Measurements from ENCODE around the gene TMEM271.

TMEM271 gene

DNA sequence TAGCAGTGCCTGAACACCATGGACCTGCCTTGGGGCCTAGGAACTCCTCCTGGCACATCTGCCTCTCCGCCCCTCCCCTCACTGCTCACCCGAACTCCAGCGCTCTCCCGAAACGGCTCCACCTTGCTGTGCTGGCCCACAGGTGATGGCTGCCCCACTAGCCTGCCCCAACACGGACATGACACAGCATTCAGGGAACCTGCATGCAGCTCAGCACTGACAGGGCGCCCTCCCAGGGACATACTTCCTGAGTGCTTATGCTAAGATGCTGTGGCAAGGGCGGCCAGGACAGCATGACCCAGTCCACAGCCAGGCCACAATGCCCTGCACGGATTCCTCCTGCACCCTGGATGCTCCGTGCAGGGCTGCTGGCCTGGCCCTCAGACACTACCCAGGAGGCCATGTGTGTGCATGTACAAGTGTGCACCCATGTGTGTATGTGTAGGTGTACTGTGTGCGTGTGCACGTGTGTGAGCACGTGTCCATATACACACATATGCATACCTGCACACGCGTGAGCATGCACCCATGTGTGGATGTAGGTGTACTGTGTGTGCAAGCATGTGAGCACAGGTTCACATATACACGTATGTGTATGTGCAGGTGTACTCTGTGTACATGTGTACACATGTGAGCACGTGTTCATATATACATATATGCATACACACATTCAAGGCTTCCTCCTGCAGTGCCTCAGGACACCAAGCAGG is 6.0 kb downstream of the TMEM271 start:
- Histone ChIP-seq H3K79me1 (replicated peaks; ENCODE audit: low read length, poor library complexity, severe bottlenecking) (no peaks in the 10 kb centered on the region), H3K23ac (ENCODE audit: low read length in 2 of 2) (no peak overlapping the region), H2BK5ac (ENCODE audit: low read depth, low read length, poor library complexity, severe bottlenecking) (no peak overlapping the region), H3K9ac (ENCODE audit: low read length) (no peak overlapping the region), H4K8ac (ENCODE audit: low read length) (no peak overlapping the region), H3K36me3 (ENCODE audit: control insufficient read depth in 1 of 2, insufficient read depth in 2 of 2, low read depth in 1 of 2, low read length in 2 of 2) (no peaks in the 10 kb centered on the region), H2AFZ (ENCODE audit: low read depth, low read length) (no peak overlapping the region), H3K4me1 (ENCODE audit: control insufficient read depth, insufficient read depth, low read depth, low read length) (peaks cover 5% of the 10 kb centered on the region), H3K4ac (ENCODE audit: low read depth in 1 of 2, low read length in 2 of 2) (no peak overlapping the region), H2AK5ac (ENCODE audit: low read length, severe bottlenecking) (no peak overlapping the region), H2BK120ac (ENCODE audit: low read depth, low read length) (no peak overlapping the region), H4K91ac (ENCODE audit: low read length) (no peak overlapping the region), H3K4me2 (ENCODE audit: low read length, poor library complexity, severe bottlenecking) (no peak overlapping the region), H3K14ac (ENCODE audit: low read length in 2 of 2) (no peak overlapping the region), H2BK15ac (ENCODE audit: low read depth, poor library complexity, severe bottlenecking) (no peak overlapping the region), H2BK12ac (ENCODE audit: low read length in 2 of 2) (no peak overlapping the region), H3K27me3 (ENCODE audit: control insufficient read depth in 1 of 2, insufficient read depth in 1 of 2, low read length in 2 of 2) (peaks cover 43 to 62% of the 10 kb centered on the region in 2 experiments), H3K27ac (ENCODE audit: low read length, poor library complexity, severe bottlenecking) (no peak overlapping the region), H3K9me3 (ENCODE audit: control insufficient read depth, low read length) (no peaks in the 10 kb centered on the region), H3K4me3 (ENCODE audit: insufficient read depth in 1 of 2, low read depth in 1 of 2, low read length in 2 of 2) (no peak overlapping the region), H3K18ac (ENCODE audit: low read depth in 1 of 2, low read length in 2 of 2) (no peak overlapping the region)
- DNase-seq, result no peak
- WGBS, result 77% methylated on average over 15 of the region's 17 CpGs

DNA sequence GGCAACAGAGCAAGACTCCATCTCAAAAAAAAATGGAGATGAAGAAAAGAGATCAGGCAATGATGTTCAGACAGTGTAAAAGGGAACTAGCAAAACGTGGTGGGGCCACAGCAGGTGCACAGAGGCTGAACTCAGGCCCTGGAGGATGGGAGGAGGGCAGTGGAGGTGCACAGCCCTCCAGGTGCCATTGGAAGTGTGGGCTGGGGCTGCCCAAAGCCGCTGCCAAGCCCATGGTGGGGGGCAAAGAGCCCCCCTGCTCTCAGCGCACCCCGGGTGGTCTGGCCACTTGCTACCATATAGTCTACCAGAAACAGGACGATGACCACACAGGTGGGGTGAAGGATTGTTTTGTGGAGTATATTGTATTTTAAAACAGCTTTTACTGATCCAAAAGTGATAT is 7.1 kb downstream of the TMEM271 start:
- H3K79me1 ChIP-seq (replicated peaks; ENCODE audit: low read length, poor library complexity, severe bottlenecking), result no peaks in the 10 kb centered on the region
- no peak overlapping the region for H3K27ac ChIP-seq (ENCODE audit: low read length, poor library complexity, severe bottlenecking)
- H3K14ac ChIP-seq (ENCODE audit: low read length in 2 of 2), result no peak overlapping the region
- no peak overlapping the region for H3K4ac ChIP-seq (ENCODE audit: low read depth in 1 of 2, low read length in 2 of 2)
- no peak overlapping the region for H3K9ac ChIP-seq (ENCODE audit: low read length)
- peaks cover 36 to 52% of the 10 kb centered on the region in 2 experiments for H3K27me3 ChIP-seq (ENCODE audit: control insufficient read depth in 1 of 2, insufficient read depth in 1 of 2, low read length in 2 of 2)
- no peak overlapping the region for H3K18ac ChIP-seq (ENCODE audit: low read depth in 1 of 2, low read length in 2 of 2)
- H3K4me3 ChIP-seq (ENCODE audit: insufficient read depth in 1 of 2, low read depth in 1 of 2, low read length in 2 of 2), result no peak overlapping the region
- H3K23ac ChIP-seq (ENCODE audit: low read length in 2 of 2), result no peak overlapping the region
- H4K8ac ChIP-seq (ENCODE audit: low read length), result no peak overlapping the region
- H4K91ac ChIP-seq (ENCODE audit: low read length), result no peak overlapping the region
- H2AK5ac ChIP-seq (ENCODE audit: low read length, severe bottlenecking), result no peak overlapping the region
- no peak overlapping the region for H2BK15ac ChIP-seq (ENCODE audit: low read depth, poor library complexity, severe bottlenecking)
- no peaks in the 10 kb centered on the region for H3K36me3 ChIP-seq (ENCODE audit: control insufficient read depth in 1 of 2, insufficient read depth in 2 of 2, low read depth in 1 of 2, low read length in 2 of 2)
- peaks cover 2% of the 10 kb centered on the region for H3K4me1 ChIP-seq (ENCODE audit: control insufficient read depth, insufficient read depth, low read depth, low read length)
- H2BK12ac ChIP-seq (ENCODE audit: low read length in 2 of 2), result no peak overlapping the region
- no peak overlapping the region for H2AFZ ChIP-seq (ENCODE audit: low read depth, low read length)
- H3K4me2 ChIP-seq (ENCODE audit: low read length, poor library complexity, severe bottlenecking), result no peak overlapping the region
- 72% methylated on average over 5 of the region's 5 CpGs for WGBS
- no peak overlapping the region for H2BK5ac ChIP-seq (ENCODE audit: low read depth, low read length, poor library complexity, severe bottlenecking)
- DNase-seq, result no peak
- H2BK120ac ChIP-seq (ENCODE audit: low read depth, low read length), result no peak overlapping the region
- H3K9me3 ChIP-seq (ENCODE audit: control insufficient read depth, low read length), result no peaks in the 10 kb centered on the region

DNA sequence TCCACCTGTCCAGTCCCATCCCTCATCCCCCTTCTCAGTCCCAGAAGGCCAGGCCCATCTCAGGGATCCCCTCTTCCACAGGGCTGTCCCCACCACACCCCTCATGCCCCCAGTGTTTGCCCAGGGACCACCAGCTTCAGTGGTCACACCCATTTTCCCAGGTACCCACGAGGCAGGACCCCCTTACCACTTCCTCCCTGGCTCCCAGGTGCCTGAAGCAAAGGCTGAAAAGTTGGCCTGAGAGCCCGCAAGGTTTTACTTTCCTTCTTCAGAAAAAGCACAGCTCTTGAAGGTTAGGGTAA is 7.8 kb downstream of the TMEM271 start:
- Histone ChIP-seq H3K9ac (ENCODE audit: low read length) (no peak overlapping the region), H2BK5ac (ENCODE audit: low read depth, low read length, poor library complexity, severe bottlenecking) (no peak overlapping the region), H2BK120ac (ENCODE audit: low read depth, low read length) (no peak overlapping the region), H2BK15ac (ENCODE audit: low read depth, poor library complexity, severe bottlenecking) (no peak overlapping the region), H2AFZ (ENCODE audit: low read depth, low read length) (no peak overlapping the region), H3K23ac (ENCODE audit: low read length in 2 of 2) (no peak overlapping the region), H3K27ac (ENCODE audit: low read length, poor library complexity, severe bottlenecking) (no peak overlapping the region), H3K18ac (ENCODE audit: low read depth in 1 of 2, low read length in 2 of 2) (no peak overlapping the region), H3K79me1 (replicated peaks; ENCODE audit: low read length, poor library complexity, severe bottlenecking) (no peaks in the 10 kb centered on the region), H3K4me2 (ENCODE audit: low read length, poor library complexity, severe bottlenecking) (no peak overlapping the region), H4K91ac (ENCODE audit: low read length) (no peak overlapping the region), H4K8ac (ENCODE audit: low read length) (no peak overlapping the region), H2AK5ac (ENCODE audit: low read length, severe bottlenecking) (no peak overlapping the region), H3K4me3 (ENCODE audit: insufficient read depth in 1 of 2, low read depth in 1 of 2, low read length in 2 of 2) (no peak overlapping the region), H2BK12ac (ENCODE audit: low read length in 2 of 2) (no peak overlapping the region), H3K36me3 (ENCODE audit: control insufficient read depth in 1 of 2, insufficient read depth in 2 of 2, low read depth in 1 of 2, low read length in 2 of 2) (no peaks in the 10 kb centered on the region), H3K9me3 (ENCODE audit: control insufficient read depth, low read length) (no peaks in the 10 kb centered on the region), H3K4ac (ENCODE audit: low read depth in 1 of 2, low read length in 2 of 2) (no peak overlapping the region), H3K14ac (ENCODE audit: low read length in 2 of 2) (no peak overlapping the region), H3K4me1 (ENCODE audit: control insufficient read depth, insufficient read depth, low read depth, low read length) (peaks cover 2% of the 10 kb centered on the region), H3K27me3 (ENCODE audit: control insufficient read depth in 1 of 2, insufficient read depth in 1 of 2, low read length in 2 of 2) (peaks cover 30 to 45% of the 10 kb centered on the region in 2 experiments)
- DNase-seq, result no peak
- 62% methylated on average over 2 of the region's 2 CpGs for WGBS

DNA sequence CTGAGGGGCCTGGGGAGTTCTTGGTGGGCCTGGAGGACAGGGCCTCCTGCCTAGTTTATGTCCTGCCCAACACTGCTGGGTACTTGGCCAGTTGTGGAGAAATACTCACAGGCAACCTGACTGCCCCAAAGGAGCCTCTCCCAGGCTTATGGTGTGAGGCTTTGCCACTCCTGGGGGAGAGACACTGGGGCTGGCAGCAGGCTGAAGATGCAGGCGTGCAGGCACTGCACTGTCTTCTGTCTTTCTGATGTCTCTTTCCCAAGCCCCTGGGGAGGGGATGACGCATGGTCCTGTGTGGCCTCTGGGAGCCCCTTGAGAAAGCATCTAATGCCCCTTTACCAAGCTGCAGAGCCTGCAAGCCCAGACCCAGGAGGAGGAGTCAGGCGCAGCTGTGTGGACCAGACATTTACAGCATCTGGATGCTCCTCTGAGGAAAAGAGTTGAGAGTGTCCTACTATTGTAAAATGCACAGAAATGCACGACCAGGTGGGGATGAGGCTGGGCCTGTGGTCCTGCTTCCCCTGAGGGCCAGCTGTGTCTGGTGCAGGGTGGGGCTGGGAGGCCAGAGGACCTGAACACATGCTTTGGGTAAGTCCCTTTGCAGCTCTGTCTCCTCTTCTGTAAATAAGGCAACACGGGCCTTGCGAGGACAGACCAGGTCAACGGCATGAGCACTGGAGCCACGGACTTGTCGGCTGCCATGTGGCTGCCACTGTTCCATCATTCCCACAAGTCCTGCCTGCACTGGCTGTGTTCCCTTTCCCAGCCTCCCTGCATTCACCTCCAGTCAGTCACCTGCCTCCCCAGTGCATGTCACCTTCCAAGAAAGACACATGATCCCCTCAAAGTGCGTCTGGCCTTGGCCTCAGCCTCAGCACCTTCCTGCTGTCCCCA is 8.4 kb downstream of the TMEM271 start:
- H2BK120ac ChIP-seq (ENCODE audit: low read depth, low read length), result no peak overlapping the region
- DNase-seq, result no peak
- peaks cover 24 to 39% of the 10 kb centered on the region in 2 experiments for H3K27me3 ChIP-seq (ENCODE audit: control insufficient read depth in 1 of 2, insufficient read depth in 1 of 2, low read length in 2 of 2)
- H3K18ac ChIP-seq (ENCODE audit: low read depth in 1 of 2, low read length in 2 of 2), result no peak overlapping the region
- WGBS, result 70% methylated on average over 10 of the region's 10 CpGs
- H2BK15ac ChIP-seq (ENCODE audit: low read depth, poor library complexity, severe bottlenecking), result no peak overlapping the region
- no peak overlapping the region for H4K8ac ChIP-seq (ENCODE audit: low read length)
- H3K9me3 ChIP-seq (ENCODE audit: control insufficient read depth, low read length), result no peaks in the 10 kb centered on the region
- H3K79me1 ChIP-seq (replicated peaks; ENCODE audit: low read length, poor library complexity, severe bottlenecking), result no peaks in the 10 kb centered on the region
- no peaks in the 10 kb centered on the region for H3K36me3 ChIP-seq (ENCODE audit: control insufficient read depth in 1 of 2, insufficient read depth in 2 of 2, low read depth in 1 of 2, low read length in 2 of 2)
- H2BK5ac ChIP-seq (ENCODE audit: low read depth, low read length, poor library complexity, severe bottlenecking), result no peak overlapping the region
- H3K27ac ChIP-seq (ENCODE audit: low read length, poor library complexity, severe bottlenecking), result no peak overlapping the region
- no peak overlapping the region for H3K14ac ChIP-seq (ENCODE audit: low read length in 2 of 2)
- H3K9ac ChIP-seq (ENCODE audit: low read length), result no peak overlapping the region
- no peak overlapping the region for H3K4me3 ChIP-seq (ENCODE audit: insufficient read depth in 1 of 2, low read depth in 1 of 2, low read length in 2 of 2)
- no peak overlapping the region for H2AFZ ChIP-seq (ENCODE audit: low read depth, low read length)
- no peak overlapping the region for H3K4ac ChIP-seq (ENCODE audit: low read depth in 1 of 2, low read length in 2 of 2)
- no peak overlapping the region for H3K23ac ChIP-seq (ENCODE audit: low read length in 2 of 2)
- H2BK12ac ChIP-seq (ENCODE audit: low read length in 2 of 2), result no peak overlapping the region
- H4K91ac ChIP-seq (ENCODE audit: low read length), result no peak overlapping the region
- peaks cover 2% of the 10 kb centered on the region for H3K4me1 ChIP-seq (ENCODE audit: control insufficient read depth, insufficient read depth, low read depth, low read length)
- no peak overlapping the region for H2AK5ac ChIP-seq (ENCODE audit: low read length, severe bottlenecking)
- H3K4me2 ChIP-seq (ENCODE audit: low read length, poor library complexity, severe bottlenecking), result no peak overlapping the region

Measured in mesenchymal stem cell (in vitro differentiated cells and primary cell).